Measurements from ENCODE around the gene NODAL.
"Not testable (repeated sequence)": the region's sequence is repeated elsewhere in the genome, so short reads cannot be mapped to it uniquely, and the experiment has no call there.

Gene NODAL

GRCh38 chr10:70441161-70441894 lies at the start of gene NODAL:
Gene NODAL (minus strand): TSS chr10:70441681. CDS start chr10:70441667, 14 bp downstream.
- no peak within 1 kb of the TSS for H3K27ac Mint-ChIP-seq
- H3K4me1 Mint-ChIP-seq: peaks cover 14% of the 10 kb centered on the region
- H3K4me3 Mint-ChIP-seq: peak within 1 kb of the TSS; percentile 64
- H3K9me3 Mint-ChIP-seq: no peaks in the 10 kb centered on the region
- DNase-seq: no peak
- H3K36me3 Mint-ChIP-seq (ENCODE audit: low read depth): no peaks in the 10 kb centered on the region
- ATAC-seq: peak; percentile 40
- peaks cover 48% of the 10 kb centered on the region for H3K27me3 Mint-ChIP-seq

GRCh38 chr10:70490142-70490541 lies 48.7 kb upstream of the NODAL start:
- Mint-ChIP-seq H3K36me3 (ENCODE audit: low read depth) (peaks cover 2% of the 10 kb centered on the region), H3K4me1 (peaks cover 22% of the 10 kb centered on the region), H3K27ac (no peak overlapping the region), H3K4me3 (no peak overlapping the region), H3K9me3 (no peaks in the 10 kb centered on the region), H3K27me3 (no peaks in the 10 kb centered on the region)
- DNase-seq (no peak), ATAC-seq (no peak)

- ATAC-seq: no peak
- H3K27me3 Mint-ChIP-seq: no peaks in the 10 kb centered on the region
- no peak for DNase-seq
- H3K27ac Mint-ChIP-seq: no peak overlapping the region
- peaks cover 2% of the 10 kb centered on the region for H3K36me3 Mint-ChIP-seq (ENCODE audit: low read depth)
- no peaks in the 10 kb centered on the region for H3K4me1 Mint-ChIP-seq
- no peaks in the 10 kb centered on the region for H3K9me3 Mint-ChIP-seq
- no peak overlapping the region for H3K4me3 Mint-ChIP-seq
Measured at GRCh38 chr10:70487824-70488223, 46.3 kb upstream of the NODAL start.

GRCh38 chr10:70483872-70484271 lies 42.4 kb upstream of the NODAL start:
- not testable (repeated sequence) for H3K4me3 Mint-ChIP-seq

GRCh38 chr10:70482982-70483760 lies 41.7 kb upstream of the NODAL start:
- ATAC-seq (no peak), DNase-seq (no peak)
- H3K4me1 Mint-ChIP-seq: peaks cover 21% of the 10 kb centered on the region
- H3K36me3 Mint-ChIP-seq (ENCODE audit: low read depth): peaks cover 2% of the 10 kb centered on the region
- no peak overlapping the region for H3K27ac Mint-ChIP-seq
- H3K4me3 Mint-ChIP-seq: no peak overlapping the region
- no peaks in the 10 kb centered on the region for H3K9me3 Mint-ChIP-seq
- H3K27me3 Mint-ChIP-seq: peaks cover 7% of the 10 kb centered on the region

More at GRCh38 chr10:70483872-70484271, 42.4 kb upstream of the NODAL start:
- DNase-seq; H3K9me3 Mint-ChIP-seq; H3K27me3 Mint-ChIP-seq; H3K36me3 Mint-ChIP-seq (ENCODE audit: low read depth); H3K27ac Mint-ChIP-seq; ATAC-seq: not testable (repeated sequence)
- H3K4me1 Mint-ChIP-seq: peaks cover 20% of the 10 kb centered on the region

GRCh38 chr10:70481831-70482530 lies 40.5 kb upstream of the NODAL start:
- Mint-ChIP-seq H3K9me3 (no peaks in the 10 kb centered on the region), H3K4me1 (peaks cover 31% of the 10 kb centered on the region), H3K27ac (no peak overlapping the region), H3K4me3 (no peak overlapping the region), H3K27me3 (peaks cover 10% of the 10 kb centered on the region), H3K36me3 (ENCODE audit: low read depth) (peaks cover 2% of the 10 kb centered on the region)
- no peak for DNase-seq
- no peak for ATAC-seq

GRCh38 chr10:70481105-70481504 lies 39.6 kb upstream of the NODAL start:
- Mint-ChIP-seq H3K36me3 (ENCODE audit: low read depth) (peaks cover under 1% of the 10 kb centered on the region), H3K4me1 (peaks cover 39% of the 10 kb centered on the region), H3K4me3 (no peak overlapping the region), H3K27me3 (peaks cover 13% of the 10 kb centered on the region), H3K27ac (no peak overlapping the region), H3K9me3 (no peaks in the 10 kb centered on the region)
- ATAC-seq (no peak), DNase-seq (no peak)

- H3K4me1 Mint-ChIP-seq: peaks cover 46% of the 10 kb centered on the region
- peak overlapping the region; percentile 75 for H3K4me3 Mint-ChIP-seq
- peak; percentile 29 for DNase-seq
- H3K36me3 Mint-ChIP-seq (ENCODE audit: low read depth): no peaks in the 10 kb centered on the region
- H3K9me3 Mint-ChIP-seq: no peaks in the 10 kb centered on the region
- peaks cover 13% of the 10 kb centered on the region for H3K27me3 Mint-ChIP-seq
- ATAC-seq: peak; percentile 11
- peak overlapping the region; percentile 19 for H3K27ac Mint-ChIP-seq
Measured at GRCh38 chr10:70480239-70480861, 38.9 kb upstream of the NODAL start.

- no peak for ATAC-seq
- H3K27me3 Mint-ChIP-seq: peaks cover 15% of the 10 kb centered on the region
- peak overlapping the region; percentile 75 for H3K4me3 Mint-ChIP-seq
- H3K36me3 Mint-ChIP-seq (ENCODE audit: low read depth): no peaks in the 10 kb centered on the region
- H3K4me1 Mint-ChIP-seq: peaks cover 49% of the 10 kb centered on the region
- H3K9me3 Mint-ChIP-seq: no peaks in the 10 kb centered on the region
- no peak for DNase-seq
- peak overlapping the region; percentile 19 for H3K27ac Mint-ChIP-seq
Measured at GRCh38 chr10:70479626-70480238, 38.3 kb upstream of the NODAL start.

GRCh38 chr10:70479165-70479581 lies 37.7 kb upstream of the NODAL start:
- Mint-ChIP-seq H3K9me3 (no peaks in the 10 kb centered on the region), H3K27ac (no peak overlapping the region), H3K27me3 (peaks cover 15% of the 10 kb centered on the region), H3K4me1 (peaks cover 49% of the 10 kb centered on the region), H3K36me3 (ENCODE audit: low read depth) (no peaks in the 10 kb centered on the region), H3K4me3 (peak overlapping the region; percentile 75)
- ATAC-seq (no peak), DNase-seq (no peak)

GRCh38 chr10:70478191-70479164 lies 37.0 kb upstream of the NODAL start, which contains the start of gene PALD1:
Gene PALD1 (plus strand): TSS chr10:70478767. CDS start chr10:70525952, 47,185 bp downstream.
- Mint-ChIP-seq H3K4me3 (peak within 1 kb of the TSS; percentile 75), H3K4me1 (peaks cover 49% of the 10 kb centered on the region), H3K27ac (peak within 1 kb of the TSS; percentile 86), H3K9me3 (no peaks in the 10 kb centered on the region), H3K36me3 (ENCODE audit: low read depth) (no peaks in the 10 kb centered on the region), H3K27me3 (peaks cover 19% of the 10 kb centered on the region)
- ATAC-seq (peak; percentile 44), DNase-seq (peak; percentile 64)

GRCh38 chr10:70477661-70478162 lies 36.2 kb upstream of the NODAL start:
- Mint-ChIP-seq H3K27me3 (peaks cover 21% of the 10 kb centered on the region), H3K4me1 (peaks cover 49% of the 10 kb centered on the region), H3K4me3 (peak overlapping the region; percentile 72), H3K36me3 (ENCODE audit: low read depth) (no peaks in the 10 kb centered on the region), H3K9me3 (no peaks in the 10 kb centered on the region), H3K27ac (peak overlapping the region; percentile 86)
- DNase-seq (peak; percentile 75), ATAC-seq (peak; percentile 42)
